Measurements from ENCODE around the gene ACTG1. TPM values are rescaled to one million over a fixed set of nuclear protein-coding genes. Genes with fewer than 3 reads are reported as not detected.
A peak's percentile ranks its signal among the peaks of the same experiment; 100 is the strongest.

Gene ACTG1
- total and polyA plus RNA-seq, 9 of the 15 experiments (the other 6 are each of a cell fraction or from before 2014, with no cell fraction given) = 224 to 1,775 (median 568) TPM

DNA sequence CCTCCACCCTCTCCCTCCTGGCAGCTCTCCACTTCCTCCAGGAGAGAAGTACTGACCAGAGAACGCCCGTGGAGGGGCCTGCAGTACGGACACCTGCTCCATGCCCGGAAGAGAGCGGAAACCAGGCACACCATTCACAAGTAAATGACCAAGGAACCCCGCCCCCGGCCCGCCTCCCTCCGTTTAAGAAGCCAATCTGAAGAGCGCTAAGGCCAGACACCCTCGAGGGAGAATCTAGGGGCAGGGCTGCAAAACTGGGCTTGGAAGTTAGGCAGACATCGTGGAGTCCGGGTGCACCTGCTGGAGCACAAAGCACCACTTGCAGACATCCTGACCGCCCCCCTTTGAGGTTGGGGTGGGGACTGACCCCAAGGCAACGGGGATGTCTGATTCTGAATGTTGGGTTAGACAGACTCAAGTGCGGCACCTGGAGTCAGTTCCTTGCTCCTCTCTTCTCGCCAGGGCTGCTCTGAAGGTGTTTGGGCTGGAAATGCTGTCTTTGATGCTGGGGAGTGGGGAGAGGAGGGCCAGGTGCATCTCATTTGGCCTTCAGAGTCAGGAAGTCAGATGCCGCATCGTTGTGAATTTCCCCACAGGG, 40.5 kb upstream of the ACTG1 start (continued):
- TF ChIP-seq CEBPZ (IDR thresholded peaks at IDR 0.05; ENCODE audit: borderline replicate concordance, low read depth, low read length) = no peak
- TF ChIP-seq KLF13 (tag; IDR thresholded peaks at IDR 0.05; ENCODE audit: borderline replicate concordance, low read depth) = no peak
- no peak for TF ChIP-seq ESRRB (CRISPR knock-in tag; IDR thresholded peaks at IDR 0.05; ENCODE audit: borderline replicate concordance)
- no peak for TF ChIP-seq ZNF408 (CRISPR knock-in tag; IDR thresholded peaks at IDR 0.05; ENCODE audit: low read depth)
- TF ChIP-seq ELF2 (CRISPR knock-in tag; IDR thresholded peaks at IDR 0.05) = no peak
- TF ChIP-seq FOXK2 (conservative IDR thresholded peaks at IDR 0.05 in 1 of 2, IDR thresholded peaks at IDR 0.05 in 1 of 2; ENCODE audit: low read depth in 2 of 2) = peak in 1 of 2 experiments; percentile 54; a peak in 1 of 4 replicates
- no peak for TF ChIP-seq PBX2 (CRISPR knock-in tag; IDR thresholded peaks at IDR 0.05; ENCODE audit: low read depth)
- TF ChIP-seq PBX2 (tag; conservative IDR thresholded peaks at IDR 0.05; ENCODE audit: low read depth) = no peak
- TF ChIP-seq PHF8 (IDR thresholded peaks at IDR 0.05; ENCODE audit: borderline replicate concordance, low read length) = no peak
- peak; percentile 53 for TF ChIP-seq MYC (IDR thresholded peaks at IDR 0.05; ENCODE audit: low read depth, low read length)
- TF ChIP-seq MYC (CRISPR knock-in tag; IDR thresholded peaks at IDR 0.05; ENCODE audit: borderline replicate concordance, low read depth) = no peak; the same call in 1 of the 2 replicates
- TF ChIP-seq RHOXF2B (CRISPR knock-in tag; conservative IDR thresholded peaks at IDR 0.05) = no peak
- peak; percentile 6 for TF ChIP-seq TBP (optimal IDR thresholded peaks at IDR 0.05; ENCODE audit: low read depth, low read length)
- TF ChIP-seq ZNF57 (CRISPR knock-in tag; IDR thresholded peaks at IDR 0.05) = no peak
- no peak for TF ChIP-seq TAF7 (tag; IDR thresholded peaks at IDR 0.05)

Measured in K562 (cell line).